ENCODE data around the gene UQCRQ. TPM values are rescaled to one million over a fixed set of nuclear protein-coding genes. Genes with fewer than 3 reads are reported as not detected.

The UQCRQ gene
- total and polyA plus RNA-seq, 9 of the 15 experiments (the other 6 are each of a cell fraction or from before 2014, with no cell fraction given): 235 to 2,421 (median 883) TPM

GRCh38 chr5:132829742-132830435, 36.6 kb upstream of the UQCRQ start (continued):
- TF ChIP-seq, protein P1, sequence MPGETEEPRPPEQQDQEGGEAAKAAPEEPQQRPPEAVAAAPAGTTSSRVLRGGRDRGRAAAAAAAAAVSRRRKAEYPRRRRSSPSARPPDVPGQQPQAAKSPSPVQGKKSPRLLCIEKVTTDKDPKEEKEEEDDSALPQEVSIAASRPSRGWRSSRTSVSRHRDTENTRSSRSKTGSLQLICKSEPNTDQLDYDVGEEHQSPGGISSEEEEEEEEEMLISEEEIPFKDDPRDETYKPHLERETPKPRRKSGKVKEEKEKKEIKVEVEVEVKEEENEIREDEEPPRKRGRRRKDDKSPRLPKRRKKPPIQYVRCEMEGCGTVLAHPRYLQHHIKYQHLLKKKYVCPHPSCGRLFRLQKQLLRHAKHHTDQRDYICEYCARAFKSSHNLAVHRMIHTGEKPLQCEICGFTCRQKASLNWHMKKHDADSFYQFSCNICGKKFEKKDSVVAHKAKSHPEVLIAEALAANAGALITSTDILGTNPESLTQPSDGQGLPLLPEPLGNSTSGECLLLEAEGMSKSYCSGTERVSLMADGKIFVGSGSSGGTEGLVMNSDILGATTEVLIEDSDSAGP (CRISPR knock-in tag; IDR thresholded peaks at IDR 0.05): no peak
- TF ChIP-seq CHAMP1 (IDR thresholded peaks at IDR 0.05) (no peak), SREBF2 (CRISPR knock-in tag; IDR thresholded peaks at IDR 0.05) (no peak), SLC30A9 (CRISPR knock-in tag; IDR thresholded peaks at IDR 0.05) (no peak), RUNX1 (IDR thresholded peaks at IDR 0.05; ENCODE audit: low read depth) (no peak), MTA1 (IDR thresholded peaks at IDR 0.05; ENCODE audit: borderline replicate concordance) (peak; percentile 15; the same call in 1 of the 2 replicates), CHD7 (IDR thresholded peaks at IDR 0.05; ENCODE audit: low read depth, low read length) (no peak), NFIC (IDR thresholded peaks at IDR 0.05) (no peak; the same call in 1 of the 2 replicates), ZNF76 (CRISPR knock-in tag; IDR thresholded peaks at IDR 0.05; ENCODE audit: borderline replicate concordance) (no peak), CCAR2 (IDR thresholded peaks at IDR 0.05; ENCODE audit: low read depth, low read length) (no peak), ZEB2 (IDR thresholded peaks at IDR 0.05) (no peak; the same call in 1 of the 2 replicates)
- TF ChIP-seq, protein P2, sequence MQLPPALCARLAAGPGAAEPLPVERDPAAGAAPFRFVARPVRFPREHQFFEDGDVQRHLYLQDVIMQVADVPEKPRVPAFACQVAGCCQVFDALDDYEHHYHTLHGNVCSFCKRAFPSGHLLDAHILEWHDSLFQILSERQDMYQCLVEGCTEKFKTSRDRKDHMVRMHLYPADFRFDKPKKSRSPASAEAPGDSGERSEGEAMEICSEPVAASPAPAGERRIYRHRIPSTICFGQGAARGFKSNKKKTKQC (CRISPR knock-in tag; IDR thresholded peaks at IDR 0.05): peak; percentile 70
